GM18867 (cell line): ENCODE results near the gene RHEX.
"Not testable (repeated sequence)": the region's sequence is repeated elsewhere in the genome, so short reads cannot be mapped to it uniquely, and the experiment has no call there.

Source experiments
- ATAC-seq: cut with Tn5 transposase; IDR thresholded peaks from one replicate; pipeline ENCODE4 v1.9.1; 2021; ENCODE audit warnings: mild to moderate bottlenecking, moderate library complexity; ENCODE audit not compliant: unreplicated experiment

The RHEX gene

GRCh38 chr1:206030191-206030590 is 22.8 kb upstream of the RHEX start:
- no peak for ATAC-seq

- peak; percentile 71 for ATAC-seq
These were observed 22.3 kb upstream of the RHEX start for GRCh38 chr1:206030714-206031113.

GRCh38 chr1:206032380-206033140 is 20.4 kb upstream of the RHEX start:
- no peak for ATAC-seq

GRCh38 chr1:206035027-206035426 is 17.9 kb upstream of the RHEX start:
- no peak for ATAC-seq

- no peak for ATAC-seq
These were observed 16.1 kb upstream of the RHEX start for GRCh38 chr1:206036663-206037455.

- ATAC-seq: no peak
These were observed 15.4 kb upstream of the RHEX start for GRCh38 chr1:206037581-206037980.

- ATAC-seq: no peak
These were observed 13.7 kb upstream of the RHEX start for GRCh38 chr1:206039046-206039973.

- ATAC-seq: no peak
These were observed 12.6 kb upstream of the RHEX start for GRCh38 chr1:206040328-206040727.

- ATAC-seq: peak; percentile 58
These were observed 11.3 kb upstream of the RHEX start for GRCh38 chr1:206041640-206042039.

GRCh38 chr1:206047271-206047670 is 5.7 kb upstream of the RHEX start:
- ATAC-seq: no peak

- ATAC-seq: no peak
These were observed 4.4 kb upstream of the RHEX start for GRCh38 chr1:206048582-206048981.

- ATAC-seq: peak; percentile 57
These were observed 3.7 kb upstream of the RHEX start for GRCh38 chr1:206049293-206049692.

GRCh38 chr1:206049919-206050600 is 2.9 kb upstream of the RHEX start:
- ATAC-seq: no peak

GRCh38 chr1:206050655-206051235 is 2.2 kb upstream of the RHEX start:
- ATAC-seq: peak; percentile 82

- ATAC-seq: not testable (repeated sequence)
These were observed 625 bp upstream of the RHEX start for GRCh38 chr1:206052231-206052865.

- ATAC-seq: not testable (repeated sequence)
These were observed 643 bp downstream of the RHEX start for GRCh38 chr1:206053616-206054015.

GRCh38 chr1:206055069-206055625 is 2.2 kb downstream of the RHEX start:
- not testable (repeated sequence) for ATAC-seq

- not testable (repeated sequence) for ATAC-seq
These were observed 2.8 kb downstream of the RHEX start for GRCh38 chr1:206055639-206056323.
